OCI-LY3 (cell line): ENCODE data around the gene ENHO.

Experiments
- EZH2phosphoT487 ChIP-seq: fragments of 200-600 bp; shearing (Covaris generic); IDR thresholded peaks from 2 replicates; pipeline ENCODE4 v1.6.1; 2018; ENCODE audit warnings: antibody characterized with exemption, mixed run types, low read depth
- TF ChIP-seq, protein P1 (sequence below): fragments of 200-600, 300-600 bp; sonication (generic); IDR thresholded peaks from 2 replicates; pipeline ENCODE4 v1.5.1; 2014; ENCODE audit warnings: antibody characterized with exemption, low read length, low read depth

DNA sequence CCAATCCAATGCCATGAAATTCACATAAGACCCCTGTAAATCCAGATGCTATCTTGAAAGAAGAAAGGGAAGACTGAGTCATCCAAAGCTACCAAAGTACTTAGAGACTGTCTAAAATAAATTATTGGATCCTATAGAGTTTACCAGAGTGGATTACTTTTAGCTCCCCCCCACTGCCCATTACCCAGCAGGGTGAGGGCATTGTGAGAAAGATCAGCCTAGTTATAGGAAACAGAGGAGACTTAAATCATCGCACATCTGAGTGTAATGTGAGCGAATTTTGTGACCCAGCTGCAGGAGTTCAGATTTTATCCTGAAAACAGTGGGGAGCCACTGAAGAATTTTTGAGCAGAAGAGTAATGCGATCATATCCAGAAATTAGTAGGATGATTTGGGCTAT lies 1.6 kb upstream of the ENHO start:
- TF ChIP-seq, protein P1, sequence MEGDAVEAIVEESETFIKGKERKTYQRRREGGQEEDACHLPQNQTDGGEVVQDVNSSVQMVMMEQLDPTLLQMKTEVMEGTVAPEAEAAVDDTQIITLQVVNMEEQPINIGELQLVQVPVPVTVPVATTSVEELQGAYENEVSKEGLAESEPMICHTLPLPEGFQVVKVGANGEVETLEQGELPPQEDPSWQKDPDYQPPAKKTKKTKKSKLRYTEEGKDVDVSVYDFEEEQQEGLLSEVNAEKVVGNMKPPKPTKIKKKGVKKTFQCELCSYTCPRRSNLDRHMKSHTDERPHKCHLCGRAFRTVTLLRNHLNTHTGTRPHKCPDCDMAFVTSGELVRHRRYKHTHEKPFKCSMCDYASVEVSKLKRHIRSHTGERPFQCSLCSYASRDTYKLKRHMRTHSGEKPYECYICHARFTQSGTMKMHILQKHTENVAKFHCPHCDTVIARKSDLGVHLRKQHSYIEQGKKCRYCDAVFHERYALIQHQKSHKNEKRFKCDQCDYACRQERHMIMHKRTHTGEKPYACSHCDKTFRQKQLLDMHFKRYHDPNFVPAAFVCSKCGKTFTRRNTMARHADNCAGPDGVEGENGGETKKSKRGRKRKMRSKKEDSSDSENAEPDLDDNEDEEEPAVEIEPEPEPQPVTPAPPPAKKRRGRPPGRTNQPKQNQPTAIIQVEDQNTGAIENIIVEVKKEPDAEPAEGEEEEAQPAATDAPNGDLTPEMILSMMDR, result no peak
- no peak for TF ChIP-seq EZH2phosphoT487
